ENCODE results near the gene PMIS2.
A peak's percentile ranks its signal among the peaks of the same experiment; 100 is the strongest.

The PMIS2 gene

GRCh38 chr19:35622750-35623149 is 36.8 kb downstream of the PMIS2 start:
- Histone ChIP-seq H3K9me3 (ENCODE audit: control insufficient read depth, insufficient read depth, low read depth, low read length) (no peaks in the 10 kb centered on the region), H3K36me3 (ENCODE audit: control insufficient read depth in 2 of 2, insufficient read depth in 1 of 2, low read length in 2 of 2) (peaks cover 59 to 88% of the 10 kb centered on the region in 2 experiments), H3K27ac (ENCODE audit: extremely low read depth, low read depth, low read length) (peak overlapping the region; percentile 36; the same call in 1 of the 2 replicates), H3K4me1 (ENCODE audit: control insufficient read depth, insufficient read depth, low read length) (peaks cover 3% of the 10 kb centered on the region), H3K4me3 (ENCODE audit: low read depth, low read length) (no peak overlapping the region)
- ChIA-PET CTCF (interaction anchor here (0.6 to 1.5 kb wide), 4 partner anchors 10 to 1736 kb away, joined by 3 to 7 read pairs (median 4); partner anchors contain the start of gene HAUS5), POLR2A (interaction anchor here (0.9 to 4.1 kb wide), 6 partner anchors 9 to 80 kb away, joined by 3 to 25 read pairs (median 9); partner anchors contain the start of genes COX6B1 and HAUS5)
- no peak for TF ChIP-seq ZNF544 (tag by site-specific recombination; IDR thresholded peaks at IDR 0.05)
- no peak for TF ChIP-seq ZNF664 (tag by site-specific recombination; IDR thresholded peaks at IDR 0.05)
- no peak for TF ChIP-seq ZNF138 (tag by site-specific recombination; IDR thresholded peaks at IDR 0.05; ENCODE audit: borderline replicate concordance)
- TF ChIP-seq ZNF660 (tag by site-specific recombination; IDR thresholded peaks at IDR 0.05) = no peak
- TF ChIP-seq ZNF146 (tag by site-specific recombination; IDR thresholded peaks at IDR 0.05) = no peak
- no peak for TF ChIP-seq ZNF112 (tag by site-specific recombination; IDR thresholded peaks at IDR 0.05)
- TF ChIP-seq ZNF239 (tag by site-specific recombination; IDR thresholded peaks at IDR 0.05) = no peak
- no peak for TF ChIP-seq PRDM4 (tag by site-specific recombination; IDR thresholded peaks at IDR 0.05)
- no peak for TF ChIP-seq ELK4 (IDR thresholded peaks at IDR 0.05; ENCODE audit: borderline replicate concordance, low read depth, low read length)
- TF ChIP-seq IKZF3 (tag by site-specific recombination; IDR thresholded peaks at IDR 0.05) = no peak
- no peak for TF ChIP-seq YY1 (tag by site-specific recombination; IDR thresholded peaks at IDR 0.05)
- TF ChIP-seq KLF7 (tag by site-specific recombination; IDR thresholded peaks at IDR 0.05; ENCODE audit: borderline replicate concordance) = no peak

GRCh38 chr19:35623327-35624010 is 37.5 kb downstream of the PMIS2 start:
- Histone ChIP-seq H3K27ac (ENCODE audit: extremely low read depth, low read depth, low read length) (peak overlapping the region; percentile 46; the same call in 1 of the 2 replicates), H3K36me3 (ENCODE audit: control insufficient read depth in 2 of 2, insufficient read depth in 1 of 2, low read length in 2 of 2) (peaks cover 52 to 81% of the 10 kb centered on the region in 2 experiments), H3K4me1 (ENCODE audit: control insufficient read depth, insufficient read depth, low read length) (peaks cover 6% of the 10 kb centered on the region), H3K9me3 (ENCODE audit: control insufficient read depth, insufficient read depth, low read depth, low read length) (no peaks in the 10 kb centered on the region), H3K4me3 (ENCODE audit: low read depth, low read length) (no peak overlapping the region)
- ChIA-PET POLR2A (interaction anchor here (0.5 to 4.1 kb wide), 8 partner anchors 9 to 117 kb away, joined by 3 to 25 read pairs (median 7); partner anchors contain the start of genes COX6B1 and HAUS5), CTCF (interaction anchor here (1.2 to 1.7 kb wide), 4 partner anchors 11 to 75 kb away, joined by 3 to 7 read pairs (median 4); partner anchors contain the start of gene HAUS5)
- TF ChIP-seq GLI4 (tag by site-specific recombination; IDR thresholded peaks at IDR 0.05) = no peak
- TF ChIP-seq ZNF623 (tag by site-specific recombination; IDR thresholded peaks at IDR 0.05) = peak; percentile 94

- peaks cover 40 to 70% of the 10 kb centered on the region in 2 experiments for H3K36me3 ChIP-seq (ENCODE audit: control insufficient read depth in 2 of 2, insufficient read depth in 1 of 2, low read length in 2 of 2)
- H3K4me3 ChIP-seq (ENCODE audit: low read depth, low read length) = peak overlapping the region; percentile 48
- H3K4me1 ChIP-seq (ENCODE audit: control insufficient read depth, insufficient read depth, low read length) = peaks cover 13% of the 10 kb centered on the region
- no peaks in the 10 kb centered on the region for H3K9me3 ChIP-seq (ENCODE audit: control insufficient read depth, insufficient read depth, low read depth, low read length)
- POLR2A ChIA-PET = interaction anchor here (0.5 to 1.7 kb wide), 9 partner anchors 9 to 302 kb away, joined by 3 to 11 read pairs (median 4); partner anchors contain the start of genes COX6B1 and HAUS5
- CTCF ChIA-PET = interaction anchor here (0.6 to 1.2 kb wide), 2 partner anchors 74 to 200 kb away, joined by 3 read pairs; no protein-coding TSS in a partner anchor
- 0 out of 2 replicates have a peak, but pooled peaks have one; percentile 51 for TF ChIP-seq ZNF610 (tag by site-specific recombination; IDR thresholded peaks at IDR 0.05; ENCODE audit: borderline replicate concordance)
- TF ChIP-seq ZNF561 (tag by site-specific recombination; IDR thresholded peaks at IDR 0.05; ENCODE audit: borderline replicate concordance) = peak; percentile 75; the same call in 1 of the 2 replicates
- no peak for TF ChIP-seq KLF8 (tag by site-specific recombination; IDR thresholded peaks at IDR 0.05)
- H3K27ac ChIP-seq (ENCODE audit: extremely low read depth, low read depth, low read length) = peak overlapping the region; percentile 83
Measured at GRCh38 chr19:35628264-35628564, 42.2 kb downstream of the PMIS2 start.
